GM12873 (cell line): ENCODE measurements around the gene RALGAPA2.

Source experiments
- TF ChIP-seq, protein P1 (sequence below): IDR thresholded peaks from 2 replicates; pipeline ENCODE4 v1.5.1; 2012; ENCODE audit warnings: low read depth, mild to moderate bottlenecking, moderate library complexity, low read length, control low read depth; ENCODE audit not compliant: insufficient read depth; ENCODE audit errors: missing control alignments

RALGAPA2 gene

DNA sequence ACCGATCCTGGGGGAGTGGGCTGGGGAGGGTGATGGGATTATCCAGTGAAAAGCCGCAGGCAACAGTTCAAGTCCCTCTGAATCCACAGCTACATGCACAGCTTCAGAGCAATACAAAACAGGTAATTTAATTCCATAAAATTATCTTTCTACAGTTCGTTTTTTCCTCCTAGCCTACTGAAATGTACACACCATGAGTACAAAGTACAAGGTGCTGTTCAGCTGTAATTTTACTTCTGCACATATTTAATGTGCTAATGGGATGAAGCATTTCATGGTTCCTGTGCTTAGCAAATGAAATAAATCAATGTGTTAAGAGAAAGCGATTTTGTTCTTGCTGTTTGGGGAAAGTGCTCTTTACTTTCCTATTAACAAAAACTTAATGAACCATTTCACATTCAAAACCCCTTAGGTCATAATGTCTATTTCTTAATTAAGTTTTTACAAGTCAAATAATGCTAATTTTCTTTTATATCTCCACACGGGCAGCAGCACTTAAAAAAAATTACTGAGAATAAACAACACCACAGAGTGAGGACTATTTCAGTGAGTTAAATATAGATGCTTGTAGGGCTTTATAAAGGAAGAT lies 272.7 kb downstream of the RALGAPA2 start:
- TF ChIP-seq, protein P1, sequence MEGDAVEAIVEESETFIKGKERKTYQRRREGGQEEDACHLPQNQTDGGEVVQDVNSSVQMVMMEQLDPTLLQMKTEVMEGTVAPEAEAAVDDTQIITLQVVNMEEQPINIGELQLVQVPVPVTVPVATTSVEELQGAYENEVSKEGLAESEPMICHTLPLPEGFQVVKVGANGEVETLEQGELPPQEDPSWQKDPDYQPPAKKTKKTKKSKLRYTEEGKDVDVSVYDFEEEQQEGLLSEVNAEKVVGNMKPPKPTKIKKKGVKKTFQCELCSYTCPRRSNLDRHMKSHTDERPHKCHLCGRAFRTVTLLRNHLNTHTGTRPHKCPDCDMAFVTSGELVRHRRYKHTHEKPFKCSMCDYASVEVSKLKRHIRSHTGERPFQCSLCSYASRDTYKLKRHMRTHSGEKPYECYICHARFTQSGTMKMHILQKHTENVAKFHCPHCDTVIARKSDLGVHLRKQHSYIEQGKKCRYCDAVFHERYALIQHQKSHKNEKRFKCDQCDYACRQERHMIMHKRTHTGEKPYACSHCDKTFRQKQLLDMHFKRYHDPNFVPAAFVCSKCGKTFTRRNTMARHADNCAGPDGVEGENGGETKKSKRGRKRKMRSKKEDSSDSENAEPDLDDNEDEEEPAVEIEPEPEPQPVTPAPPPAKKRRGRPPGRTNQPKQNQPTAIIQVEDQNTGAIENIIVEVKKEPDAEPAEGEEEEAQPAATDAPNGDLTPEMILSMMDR, result no peak

DNA sequence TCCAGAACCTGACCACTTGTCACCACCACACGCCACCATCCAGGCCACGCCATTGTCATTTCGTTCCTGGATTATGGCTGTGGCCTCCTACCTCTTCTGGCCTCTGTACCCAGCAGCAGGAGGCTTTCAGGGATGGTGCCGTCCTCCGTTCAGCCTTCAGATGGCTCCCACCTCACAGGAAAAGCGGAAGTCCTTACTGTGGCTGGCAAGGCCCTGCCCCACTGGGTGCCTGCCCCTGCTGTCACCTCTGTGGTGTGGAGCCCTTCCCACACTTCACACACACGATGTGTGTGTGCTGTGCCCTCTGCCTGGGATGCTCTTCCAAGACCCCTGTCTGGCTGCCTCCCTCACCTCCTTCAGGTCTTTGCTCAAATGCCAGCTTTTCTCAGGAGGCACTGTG lies 275.1 kb downstream of the RALGAPA2 start:
- TF ChIP-seq, protein P1, result no peak

DNA sequence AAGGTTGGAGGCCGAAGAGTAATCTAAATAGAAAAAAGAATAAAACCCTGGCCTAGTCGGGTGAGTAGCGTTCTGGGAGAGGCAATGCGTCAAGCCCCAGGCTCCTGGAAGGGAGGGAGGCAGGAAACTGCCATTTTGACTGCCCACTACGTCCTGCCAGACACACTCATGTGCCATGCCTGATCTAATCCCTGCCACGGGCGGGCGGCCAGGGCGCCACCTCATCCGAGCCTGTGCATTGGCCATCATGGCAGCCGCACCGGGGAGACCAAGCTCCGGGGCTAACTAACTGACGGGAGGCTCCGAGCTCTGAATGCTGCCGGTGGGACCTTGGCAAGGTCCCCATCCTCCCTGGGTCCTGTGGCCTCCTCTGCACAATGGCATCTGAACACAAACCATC lies 275.8 kb downstream of the RALGAPA2 start:
- TF ChIP-seq, protein P1, result no peak

DNA sequence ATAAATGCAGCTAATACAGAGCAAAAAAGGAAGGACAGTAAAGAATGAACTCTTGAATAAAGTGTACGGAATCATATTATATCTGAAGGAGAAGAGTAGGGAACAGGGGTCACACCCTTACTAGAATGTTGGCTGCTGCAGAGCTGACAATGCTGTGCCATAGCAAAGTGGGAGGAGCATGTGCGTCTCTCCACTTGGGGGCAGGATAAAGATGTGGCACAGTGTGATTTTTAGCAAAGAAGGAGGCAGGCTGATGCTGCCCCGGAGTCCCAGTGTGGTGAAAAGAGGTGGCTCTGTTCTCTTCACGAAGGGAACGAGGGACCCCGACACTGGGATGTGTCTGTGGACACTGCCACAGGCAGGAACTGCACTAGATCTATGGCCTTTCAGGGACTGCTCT lies 277.0 kb downstream of the RALGAPA2 start:
- TF ChIP-seq, protein P1, result peak; percentile 17

DNA sequence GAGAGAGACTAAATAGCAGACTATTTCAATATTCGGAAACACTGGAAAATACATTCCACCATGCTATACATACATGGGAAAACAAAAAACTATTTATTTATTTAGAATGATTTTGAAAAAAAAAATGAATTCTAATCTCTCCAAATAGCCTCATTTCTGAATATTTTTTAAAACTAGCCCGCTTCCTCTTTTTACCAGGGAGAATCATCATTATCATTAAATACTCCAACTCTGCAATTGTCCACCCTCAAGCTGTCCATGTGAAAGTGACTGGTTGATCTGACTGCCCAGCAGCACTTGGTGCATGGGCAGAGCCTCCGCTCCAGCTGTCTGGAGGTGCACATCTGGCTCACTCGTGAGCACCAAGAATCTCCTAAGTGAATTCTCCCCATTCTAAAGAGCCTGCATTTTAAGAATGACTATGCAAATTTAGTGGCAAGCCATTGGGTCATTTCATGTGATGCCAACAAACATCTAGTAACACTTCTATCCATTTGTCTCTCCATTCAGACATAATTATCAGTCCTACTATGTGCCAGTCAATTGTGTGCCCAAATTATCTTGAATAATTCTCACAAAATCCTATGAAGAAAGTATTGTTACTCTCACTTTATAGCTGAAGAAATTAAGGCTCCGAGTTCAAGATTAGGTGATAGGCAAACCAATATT lies 279.7 kb downstream of the RALGAPA2 start:
- TF ChIP-seq, protein P1, result no peak

DNA sequence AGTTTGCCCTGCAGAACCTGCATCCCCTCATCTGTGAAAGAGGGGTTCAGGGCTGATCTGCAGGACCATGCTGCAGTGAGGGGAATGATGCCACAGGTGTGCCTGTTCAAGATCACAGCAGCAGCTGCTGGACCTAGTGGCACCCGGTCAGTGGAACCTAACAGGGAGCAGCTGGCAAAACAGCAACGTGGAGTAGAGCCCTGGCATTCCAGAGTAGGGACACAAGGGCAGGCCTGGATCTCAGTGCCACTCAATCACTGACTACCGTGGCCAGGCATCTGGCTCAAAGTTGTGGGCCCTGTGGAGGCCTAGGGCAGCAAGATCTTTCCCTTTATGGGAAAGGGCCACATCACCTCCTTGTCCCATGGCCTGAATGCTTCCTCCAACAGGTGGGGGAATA lies 282.4 kb downstream of the RALGAPA2 start:
- TF ChIP-seq, protein P1, result no peak

DNA sequence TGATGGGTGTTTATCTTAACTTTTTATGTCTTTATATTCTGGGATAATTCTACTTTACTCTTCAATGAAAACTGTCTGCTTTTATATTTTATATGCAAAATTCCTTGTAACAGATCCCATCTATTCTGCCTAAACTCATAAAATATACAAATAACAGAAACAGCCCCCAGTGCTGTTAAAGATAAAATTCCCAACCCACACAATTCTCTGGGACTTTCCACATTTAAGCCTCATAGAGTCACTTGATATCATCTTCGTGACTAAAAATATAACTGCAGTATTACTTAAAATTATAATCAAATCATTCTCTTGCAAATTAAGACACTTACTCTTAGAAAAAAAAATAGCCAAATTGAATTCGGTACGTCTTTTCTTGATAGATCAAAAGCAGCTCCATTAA lies 284.4 kb downstream of the RALGAPA2 start:
- TF ChIP-seq, protein P1, result no peak
